ENCODE data around the gene SEMA4B.

SEMA4B gene

DNA sequence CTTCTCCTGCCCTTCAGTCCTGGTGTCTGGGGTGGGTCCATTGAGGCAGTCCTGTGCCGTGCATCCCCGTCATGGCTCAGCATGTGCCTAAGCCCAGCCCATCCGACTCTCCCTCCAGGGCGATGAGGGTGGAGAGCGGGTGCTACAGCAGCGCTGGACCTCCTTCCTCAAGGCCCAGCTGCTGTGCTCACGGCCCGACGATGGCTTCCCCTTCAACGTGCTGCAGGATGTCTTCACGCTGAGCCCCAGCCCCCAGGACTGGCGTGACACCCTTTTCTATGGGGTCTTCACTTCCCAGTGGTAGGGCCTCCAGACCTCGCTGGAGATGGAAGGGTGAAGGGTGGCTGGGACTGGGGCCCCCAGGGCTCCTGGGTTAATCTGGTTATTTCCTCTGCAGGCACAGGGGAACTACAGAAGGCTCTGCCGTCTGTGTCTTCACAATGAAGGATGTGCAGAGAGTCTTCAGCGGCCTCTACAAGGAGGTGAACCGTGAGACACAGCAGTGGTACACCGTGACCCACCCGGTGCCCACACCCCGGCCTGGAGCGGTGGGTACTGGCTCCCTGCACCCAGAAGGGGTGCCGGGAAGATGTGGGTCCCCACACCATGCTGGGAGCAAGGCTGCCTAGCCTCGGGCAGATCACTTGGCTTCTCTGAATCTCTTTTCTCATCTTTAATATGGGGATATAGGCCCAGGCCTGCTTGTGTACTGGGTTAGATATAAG lies 22.5 kb downstream of the SEMA4B start:
- Histone ChIP-seq H3K36me3 (ENCODE audit: control insufficient read depth, low read depth, low read length) (peaks cover 39% of the 10 kb centered on the region), H3K4me1 (ENCODE audit: control insufficient read depth, low read depth, low read length) (no peaks in the 10 kb centered on the region), H3K9me3 (ENCODE audit: control insufficient read depth, low read depth, low read length) (no peaks in the 10 kb centered on the region), H3K9ac (ENCODE audit: low read length) (no peak overlapping the region), H3K4me3 (ENCODE audit: low read length) (no peak overlapping the region), H3K27me3 (ENCODE audit: control insufficient read depth, insufficient read depth, low read length) (no peaks in the 10 kb centered on the region), H3K27ac (ENCODE audit: low read length) (no peak overlapping the region)

DNA sequence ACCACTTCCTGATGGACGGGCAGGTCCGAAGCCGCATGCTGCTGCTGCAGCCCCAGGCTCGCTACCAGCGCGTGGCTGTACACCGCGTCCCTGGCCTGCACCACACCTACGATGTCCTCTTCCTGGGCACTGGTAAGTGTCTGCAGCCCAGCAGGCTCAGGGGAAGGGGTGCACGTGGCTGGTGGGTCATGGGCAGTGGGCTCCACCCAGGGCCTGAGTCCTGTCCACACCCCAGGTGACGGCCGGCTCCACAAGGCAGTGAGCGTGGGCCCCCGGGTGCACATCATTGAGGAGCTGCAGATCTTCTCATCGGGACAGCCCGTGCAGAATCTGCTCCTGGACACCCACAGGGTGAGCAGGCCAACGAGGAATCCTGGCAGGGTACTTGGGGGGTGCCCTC lies 23.9 kb downstream of the SEMA4B start:
- Histone ChIP-seq H3K27ac (ENCODE audit: low read length) (no peak overlapping the region), H3K9me3 (ENCODE audit: control insufficient read depth, low read depth, low read length) (no peaks in the 10 kb centered on the region), H3K4me1 (ENCODE audit: control insufficient read depth, low read depth, low read length) (no peaks in the 10 kb centered on the region), H3K9ac (ENCODE audit: low read length) (no peak overlapping the region), H3K27me3 (ENCODE audit: control insufficient read depth, insufficient read depth, low read length) (no peaks in the 10 kb centered on the region), H3K36me3 (ENCODE audit: control insufficient read depth, low read depth, low read length) (peaks cover 51% of the 10 kb centered on the region), H3K4me3 (ENCODE audit: low read length) (no peak overlapping the region)

GRCh38 chr15:90225504-90226234 lies 24.5 kb downstream of the SEMA4B start:
- H3K4me3 ChIP-seq (ENCODE audit: low read length) = no peak overlapping the region
- H3K27ac ChIP-seq (ENCODE audit: low read length) = no peak overlapping the region
- H3K27me3 ChIP-seq (ENCODE audit: control insufficient read depth, insufficient read depth, low read length) = no peaks in the 10 kb centered on the region
- no peak overlapping the region for H3K9ac ChIP-seq (ENCODE audit: low read length)
- H3K4me1 ChIP-seq (ENCODE audit: control insufficient read depth, low read depth, low read length) = no peaks in the 10 kb centered on the region
- H3K36me3 ChIP-seq (ENCODE audit: control insufficient read depth, low read depth, low read length) = peaks cover 54% of the 10 kb centered on the region
- H3K9me3 ChIP-seq (ENCODE audit: control insufficient read depth, low read depth, low read length) = no peaks in the 10 kb centered on the region

DNA sequence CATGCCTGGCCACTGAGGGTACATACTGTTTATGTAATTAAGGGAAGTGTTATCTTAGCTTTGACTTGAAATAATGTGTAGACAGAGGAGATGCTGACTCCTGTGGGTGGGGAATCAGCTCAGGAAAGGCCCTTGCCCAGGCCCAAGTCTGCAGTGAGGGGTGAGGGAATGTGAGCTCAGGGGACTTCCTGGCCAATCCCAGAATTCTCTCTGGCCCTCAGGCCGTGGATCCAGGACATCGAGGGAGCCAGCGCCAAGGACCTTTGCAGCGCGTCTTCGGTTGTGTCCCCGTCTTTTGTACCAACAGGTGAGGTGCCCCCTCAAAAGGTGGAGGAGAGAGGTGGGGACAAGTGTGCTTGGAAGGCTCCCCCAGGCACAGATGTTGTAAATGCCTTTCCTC lies 26.2 kb downstream of the SEMA4B start:
- Histone ChIP-seq H3K4me3 (ENCODE audit: low read length) (no peak overlapping the region), H3K27me3 (ENCODE audit: control insufficient read depth, insufficient read depth, low read length) (no peaks in the 10 kb centered on the region), H3K4me1 (ENCODE audit: control insufficient read depth, low read depth, low read length) (no peaks in the 10 kb centered on the region), H3K9me3 (ENCODE audit: control insufficient read depth, low read depth, low read length) (no peaks in the 10 kb centered on the region), H3K9ac (ENCODE audit: low read length) (no peak overlapping the region), H3K36me3 (ENCODE audit: control insufficient read depth, low read depth, low read length) (peaks cover 54% of the 10 kb centered on the region), H3K27ac (ENCODE audit: low read length) (no peak overlapping the region)

- Histone ChIP-seq H3K36me3 (ENCODE audit: control insufficient read depth, low read depth, low read length) (peaks cover 53% of the 10 kb centered on the region), H3K4me3 (ENCODE audit: low read length) (no peak overlapping the region), H3K27me3 (ENCODE audit: control insufficient read depth, insufficient read depth, low read length) (no peaks in the 10 kb centered on the region), H3K9ac (ENCODE audit: low read length) (no peak overlapping the region), H3K4me1 (ENCODE audit: control insufficient read depth, low read depth, low read length) (no peaks in the 10 kb centered on the region), H3K27ac (ENCODE audit: low read length) (no peak overlapping the region), H3K9me3 (ENCODE audit: control insufficient read depth, low read depth, low read length) (no peaks in the 10 kb centered on the region)
Observed at GRCh38 chr15:90227816-90228772, 27.0 kb downstream of the SEMA4B start.

- Histone ChIP-seq H3K4me3 (ENCODE audit: low read length) (no peak overlapping the region), H3K4me1 (ENCODE audit: control insufficient read depth, low read depth, low read length) (no peaks in the 10 kb centered on the region), H3K27me3 (ENCODE audit: control insufficient read depth, insufficient read depth, low read length) (no peaks in the 10 kb centered on the region), H3K9me3 (ENCODE audit: control insufficient read depth, low read depth, low read length) (no peaks in the 10 kb centered on the region), H3K9ac (ENCODE audit: low read length) (no peak overlapping the region), H3K27ac (ENCODE audit: low read length) (no peak overlapping the region), H3K36me3 (ENCODE audit: control insufficient read depth, low read depth, low read length) (peaks cover 44% of the 10 kb centered on the region)
Observed at GRCh38 chr15:90228960-90229359, 27.8 kb downstream of the SEMA4B start.

DNA sequence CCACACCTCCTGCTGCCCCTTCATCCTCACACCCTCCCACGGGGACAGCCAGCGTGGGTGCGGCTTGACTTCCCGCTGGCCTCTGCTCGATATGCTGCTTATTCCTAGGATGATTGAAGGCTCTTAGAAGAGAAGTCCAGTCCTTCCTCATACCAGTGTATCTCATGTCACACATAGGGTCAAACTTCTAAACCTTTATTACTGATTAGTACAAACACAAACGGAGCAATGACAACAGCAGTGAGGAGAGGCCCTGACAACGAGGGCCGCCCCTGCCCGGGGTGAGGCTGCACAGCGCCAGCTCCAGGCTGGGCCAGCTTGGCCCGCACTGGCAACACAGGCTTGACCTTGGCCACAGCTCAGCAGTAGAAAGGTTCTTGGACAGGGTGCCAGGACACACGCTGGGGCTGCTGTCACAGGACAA lies 29.0 kb downstream of the SEMA4B start:
- Histone ChIP-seq H3K4me3 (ENCODE audit: low read length) (no peak overlapping the region), H3K4me1 (ENCODE audit: control insufficient read depth, low read depth, low read length) (peaks cover 6% of the 10 kb centered on the region), H3K36me3 (ENCODE audit: control insufficient read depth, low read depth, low read length) (peaks cover 34% of the 10 kb centered on the region), H3K9ac (ENCODE audit: low read length) (no peak overlapping the region), H3K27me3 (ENCODE audit: control insufficient read depth, insufficient read depth, low read length) (no peaks in the 10 kb centered on the region), H3K27ac (ENCODE audit: low read length) (no peak overlapping the region), H3K9me3 (ENCODE audit: control insufficient read depth, low read depth, low read length) (no peaks in the 10 kb centered on the region)

- Histone ChIP-seq H3K9ac (ENCODE audit: low read length) (no peak overlapping the region), H3K9me3 (ENCODE audit: control insufficient read depth, low read depth, low read length) (no peaks in the 10 kb centered on the region), H3K4me3 (ENCODE audit: low read length) (no peak overlapping the region), H3K27me3 (ENCODE audit: control insufficient read depth, insufficient read depth, low read length) (no peaks in the 10 kb centered on the region), H3K36me3 (ENCODE audit: control insufficient read depth, low read depth, low read length) (peaks cover 29% of the 10 kb centered on the region), H3K4me1 (ENCODE audit: control insufficient read depth, low read depth, low read length) (peaks cover 6% of the 10 kb centered on the region), H3K27ac (ENCODE audit: low read length) (no peak overlapping the region)
Observed at GRCh38 chr15:90230610-90231009, 29.5 kb downstream of the SEMA4B start.

DNA sequence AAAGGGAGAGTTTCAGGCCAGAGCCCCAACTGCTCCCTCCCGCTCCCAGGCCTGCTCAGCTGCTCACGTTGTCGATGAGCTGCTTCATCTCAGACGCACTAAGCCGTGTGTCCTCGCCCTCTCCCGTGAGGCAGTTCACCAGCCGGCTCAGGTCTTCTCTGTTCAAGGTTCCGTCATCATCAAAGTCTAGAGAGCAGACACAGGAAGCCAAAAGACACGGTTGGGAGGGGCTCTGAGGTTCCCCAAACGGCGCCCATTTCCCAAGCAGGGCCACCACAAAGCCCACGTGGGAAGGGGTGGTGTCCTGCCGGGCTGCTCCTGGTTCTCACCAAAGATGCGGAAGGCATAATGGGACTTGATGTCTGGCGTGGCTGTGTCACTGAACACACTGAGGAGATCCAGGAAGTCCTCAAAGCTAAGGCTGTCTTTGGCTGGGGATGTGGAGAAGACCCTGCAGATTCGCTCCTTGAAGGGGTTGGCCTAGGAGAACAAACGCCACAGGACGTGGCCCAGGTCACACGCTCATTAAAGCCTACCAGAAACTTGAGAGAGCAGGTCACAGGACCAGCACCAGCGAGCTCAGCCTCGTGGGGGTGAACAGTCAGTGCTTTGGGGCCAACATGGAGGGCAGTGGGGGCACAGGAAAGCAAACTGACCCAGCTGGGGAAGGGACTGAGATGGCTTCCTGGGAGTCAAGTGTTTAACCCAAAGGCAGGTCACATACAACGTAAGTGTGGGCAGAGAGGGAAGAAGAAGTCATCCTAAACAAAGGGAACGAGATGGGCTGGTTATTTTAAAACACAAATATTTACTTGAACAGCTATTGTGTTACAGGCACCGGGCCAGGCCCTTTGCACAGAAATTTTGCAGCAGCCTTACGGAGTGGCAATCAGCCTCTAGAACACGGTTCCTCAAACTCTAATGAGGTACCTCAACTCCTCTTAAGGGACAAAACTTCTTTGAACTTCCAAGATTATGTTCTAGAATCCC lies 30.2 kb downstream of the SEMA4B start:
- no peak overlapping the region for H3K9ac ChIP-seq (ENCODE audit: low read length)
- H3K4me1 ChIP-seq (ENCODE audit: control insufficient read depth, low read depth, low read length) = peaks cover 6% of the 10 kb centered on the region
- no peak overlapping the region for H3K4me3 ChIP-seq (ENCODE audit: low read length)
- H3K27ac ChIP-seq (ENCODE audit: low read length) = no peak overlapping the region
- no peaks in the 10 kb centered on the region for H3K9me3 ChIP-seq (ENCODE audit: control insufficient read depth, low read depth, low read length)
- no peaks in the 10 kb centered on the region for H3K27me3 ChIP-seq (ENCODE audit: control insufficient read depth, insufficient read depth, low read length)
- peaks cover 24% of the 10 kb centered on the region for H3K36me3 ChIP-seq (ENCODE audit: control insufficient read depth, low read depth, low read length)

GRCh38 chr15:90232196-90232595 lies 31.1 kb downstream of the SEMA4B start:
- Histone ChIP-seq H3K4me1 (ENCODE audit: control insufficient read depth, low read depth, low read length) (peaks cover 6% of the 10 kb centered on the region), H3K27me3 (ENCODE audit: control insufficient read depth, insufficient read depth, low read length) (no peaks in the 10 kb centered on the region), H3K9me3 (ENCODE audit: control insufficient read depth, low read depth, low read length) (no peaks in the 10 kb centered on the region), H3K9ac (ENCODE audit: low read length) (no peak overlapping the region), H3K27ac (ENCODE audit: low read length) (no peak overlapping the region), H3K36me3 (ENCODE audit: control insufficient read depth, low read depth, low read length) (peaks cover 24% of the 10 kb centered on the region), H3K4me3 (ENCODE audit: low read length) (no peak overlapping the region)

Measured in iPS-18a (cell line).